MM.1S (cell line): ENCODE measurements around the gene VAT1.

Source experiments
- DNase-seq: peaks from one replicate; pipeline ENCODE4 v3.0.0-alpha.2; 2015
- H2AFZ ChIP-seq: fragments of 300-600 bp; sonication (generic); 2 replicates; pipeline ENCODE4 v1.6.0; 2016; ENCODE audit warnings: antibody characterized with exemption, low read length
- H3F3A ChIP-seq: fragments of 300-600 bp; sonication (generic); 2 replicates; pipeline ENCODE4 v1.6.1; 2016; ENCODE audit warnings: mild to moderate bottlenecking, antibody characterized with exemption, low read length, moderate library complexity, mixed read lengths; ENCODE audit not compliant: insufficient read depth
- H3K27ac ChIP-seq: fragments of 300-600 bp; sonication (generic); 2 replicates; pipeline ENCODE4 v1.5.1; 2016; ENCODE audit warnings: mild to moderate bottlenecking, low read length
- H3K27me3 ChIP-seq: fragments of 300-600 bp; sonication (generic); replicated peaks from 2 replicates; pipeline ENCODE4 v1.6.0; 2016; ENCODE audit warnings: low read length; ENCODE audit not compliant: insufficient read depth
- H3K36me3 ChIP-seq: fragments of 300-600 bp; sonication (generic); replicated peaks from 2 replicates; pipeline ENCODE4 v1.6.1; 2016; ENCODE audit warnings: mild to moderate bottlenecking, low read length, mixed read lengths; ENCODE audit not compliant: insufficient read depth
- H3K4me1 ChIP-seq: fragments of 300-600 bp; sonication (generic); 2 replicates; pipeline ENCODE4 v1.6.1; 2016; ENCODE audit warnings: low read length, mixed read lengths
- H3K4me2 ChIP-seq: fragments of 300-600 bp; sonication (generic); 2 replicates; pipeline ENCODE4 v1.6.0; 2016; ENCODE audit warnings: low read depth, low read length
- H3K4me3 ChIP-seq: fragments of 300-600 bp; sonication (generic); 2 replicates; pipeline ENCODE4 v1.5.1; 2016; ENCODE audit warnings: low read length, mixed read lengths
- H3K79me2 ChIP-seq: fragments of 300-600 bp; sonication (generic); 2 replicates; pipeline ENCODE4 v1.6.1; 2016; ENCODE audit warnings: mixed run types, low read length, mixed read lengths
- H3K9ac ChIP-seq: fragments of 300-600 bp; sonication (generic); 2 replicates; pipeline ENCODE4 v1.6.1; 2016; ENCODE audit warnings: low read length, mixed read lengths
- H3K9me2 ChIP-seq: fragments of 300-600 bp; sonication (generic); replicated peaks from 2 replicates; pipeline ENCODE4 v1.6.1; 2016; ENCODE audit warnings: mild to moderate bottlenecking, low read length, mixed read lengths; ENCODE audit not compliant: insufficient read depth
- H3K9me3 ChIP-seq: fragments of 300-600 bp; sonication (generic); replicated peaks from 2 replicates; pipeline ENCODE4 v1.6.1; 2016; ENCODE audit warnings: mild to moderate bottlenecking, low read length, mixed read lengths; ENCODE audit not compliant: insufficient read depth
- H4K20me1 ChIP-seq: fragments of 300-600 bp; sonication (generic); 2 replicates; pipeline ENCODE4 v1.6.1; 2016; ENCODE audit warnings: mild to moderate bottlenecking, low read length, moderate library complexity, mixed read lengths; ENCODE audit not compliant: insufficient read depth
- CTCF ChIP-seq: fragments of 300-600 bp; sonication (generic); IDR thresholded peaks from 2 replicates; pipeline ENCODE4 v1.5.1; 2016; ENCODE audit warnings: antibody characterized with exemption, low read length, mixed read lengths
- EZH2 ChIP-seq: fragments of 300-600 bp; sonication (generic); optimal IDR thresholded peaks from 2 replicates; pipeline ENCODE3; 2017; ENCODE audit warnings: low read depth, mild to moderate bottlenecking, antibody characterized with exemption, low read length, mixed read lengths
- EZH2phosphoT487 ChIP-seq: fragments of 300-600 bp; sonication (generic); IDR thresholded peaks from 2 replicates; pipeline ENCODE4 v1.6.1; 2018; ENCODE audit warnings: antibody characterized with exemption, low read length

VAT1 gene

GRCh38 chr17:43027091-43028032 is 5.2 kb upstream of the VAT1 start:
- Histone ChIP-seq H3K27me3 (no peaks in the 10 kb centered on the region), H4K20me1 (no peaks in the 10 kb centered on the region), H3K9me2 (no peaks in the 10 kb centered on the region), H3K9me3 (no peaks in the 10 kb centered on the region), H2AFZ (no peak overlapping the region), H3K4me2 (no peak overlapping the region), H3K9ac (no peak overlapping the region), H3K79me2 (no peaks in the 10 kb centered on the region), H3K27ac (no peak overlapping the region), H3F3A (no peaks in the 10 kb centered on the region), H3K4me1 (no peaks in the 10 kb centered on the region), H3K4me3 (no peak overlapping the region), H3K36me3 (no peaks in the 10 kb centered on the region)
- TF ChIP-seq EZH2 (no peak), CTCF (no peak), EZH2phosphoT487 (no peak)
- DNase-seq, result no peak

- Histone ChIP-seq H3K9me3 (no peaks in the 10 kb centered on the region), H3K4me1 (no peaks in the 10 kb centered on the region), H3K9me2 (no peaks in the 10 kb centered on the region), H4K20me1 (no peaks in the 10 kb centered on the region), H3K9ac (no peak overlapping the region), H3K27me3 (no peaks in the 10 kb centered on the region), H3F3A (peaks cover 5% of the 10 kb centered on the region; the same call in 1 of the 2 replicates), H3K4me2 (no peak overlapping the region), H3K27ac (no peak overlapping the region), H2AFZ (no peak overlapping the region), H3K36me3 (no peaks in the 10 kb centered on the region), H3K79me2 (no peaks in the 10 kb centered on the region), H3K4me3 (no peak overlapping the region)
- no peak for DNase-seq
- TF ChIP-seq CTCF (no peak), EZH2 (no peak), EZH2phosphoT487 (no peak)
Observed at GRCh38 chr17:43026595-43026994, 4.4 kb upstream of the VAT1 start.

GRCh38 chr17:43025766-43026537 is 3.8 kb upstream of the VAT1 start:
- no peaks in the 10 kb centered on the region for H3K79me2 ChIP-seq
- H3K4me1 ChIP-seq, result no peaks in the 10 kb centered on the region
- H3K4me2 ChIP-seq, result no peak overlapping the region
- no peak overlapping the region for H2AFZ ChIP-seq
- TF ChIP-seq EZH2phosphoT487 (no peak), EZH2 (no peak), CTCF (no peak)
- H3K27me3 ChIP-seq, result no peaks in the 10 kb centered on the region
- no peaks in the 10 kb centered on the region for H3K36me3 ChIP-seq
- no peak overlapping the region for H3K4me3 ChIP-seq
- no peak overlapping the region for H3K27ac ChIP-seq
- no peaks in the 10 kb centered on the region for H4K20me1 ChIP-seq
- DNase-seq, result no peak
- no peaks in the 10 kb centered on the region for H3K9me3 ChIP-seq
- H3K9me2 ChIP-seq, result no peaks in the 10 kb centered on the region
- no peak overlapping the region for H3K9ac ChIP-seq
- H3F3A ChIP-seq, result peaks cover 5% of the 10 kb centered on the region; the same call in 1 of the 2 replicates
